Activated naive CD4-positive, alpha-beta T cell treated with Interleukin-2 at 50 U/mL for 16 hours (primary cell): Measurements from ENCODE around the gene TMIE.
A peak's percentile ranks its signal among the peaks of the same experiment; 100 is the strongest.
"Not testable (repeated sequence)": the region's sequence is repeated elsewhere in the genome, so short reads cannot be mapped to it uniquely, and the experiment has no call there.

ENCODE experiments used
- DNase-seq: peaks from one replicate; pipeline ENCODE4 v3.0.0-alpha.2; 2020

Gene TMIE

GRCh38 chr3:46690798-46691197 lies 10.4 kb upstream of the TMIE start:
- no peak for DNase-seq

DNA sequence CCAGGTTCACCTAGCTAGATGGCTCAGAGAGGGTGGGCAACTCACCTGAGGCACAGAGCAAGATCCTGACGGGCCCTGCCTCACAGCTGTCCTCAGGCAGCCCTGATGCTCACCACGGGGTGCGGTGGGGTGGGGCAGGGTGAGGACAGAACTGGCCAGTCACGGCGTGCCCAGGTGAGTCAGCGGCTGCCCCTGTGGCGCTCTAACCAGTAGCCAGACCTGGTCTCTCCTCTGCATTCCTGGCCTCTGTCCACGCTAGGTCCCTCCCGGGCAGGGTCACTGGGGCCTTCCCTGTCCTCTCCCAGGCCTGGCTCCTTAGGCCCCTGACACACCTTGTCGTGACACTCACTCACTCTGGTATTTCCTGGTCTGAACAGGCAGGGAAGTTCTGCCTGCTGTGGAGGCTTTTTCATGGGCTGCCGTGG lies 8.6 kb upstream of the TMIE start:
- no peak for DNase-seq

GRCh38 chr3:46693038-46693891 lies 7.9 kb upstream of the TMIE start, which contains the start of gene ALS2CL:
TSS of gene ALS2CL (minus strand) at chr3:46693679. CDS start at chr3:46689440, 4,239 bp downstream.
- peak; percentile 68 for DNase-seq

DNA sequence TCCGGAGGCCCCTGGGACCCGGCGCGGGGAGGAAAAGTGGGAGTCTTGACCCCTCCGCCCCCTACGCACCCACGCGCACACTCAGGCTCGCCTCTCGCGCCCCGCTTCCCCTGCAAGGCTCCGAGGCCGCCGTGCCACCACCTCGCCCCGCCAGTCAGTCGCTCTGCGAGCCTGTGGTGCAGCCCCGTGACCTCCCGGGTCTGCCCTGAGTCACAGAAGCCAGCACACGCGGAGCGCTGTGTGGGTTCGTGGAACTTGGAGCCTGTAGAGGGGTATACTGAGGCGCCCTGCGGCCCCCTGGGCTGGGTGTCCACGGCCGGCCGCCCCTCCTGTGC lies 7.3 kb upstream of the TMIE start:
- DNase-seq: peak; percentile 54

DNA sequence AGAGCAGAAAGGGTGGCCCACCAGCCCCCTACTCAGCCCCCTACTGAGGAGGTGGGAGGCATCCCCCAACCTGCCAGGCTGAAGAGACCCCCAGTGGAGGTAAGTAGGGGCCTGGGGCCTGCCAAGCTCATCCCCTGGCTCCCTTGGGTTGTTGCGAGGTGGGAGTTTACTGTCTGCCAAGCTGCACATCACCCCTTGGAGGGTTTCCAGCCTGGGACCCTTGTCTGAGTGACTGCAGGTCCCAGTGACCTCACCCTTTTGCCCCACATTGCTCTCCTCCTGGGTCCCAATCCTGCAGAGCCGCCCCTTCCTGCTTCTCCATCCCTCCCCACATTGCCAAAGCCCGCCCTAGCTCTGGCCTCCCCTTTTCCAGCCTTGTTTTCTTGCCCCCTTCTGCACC lies 6.7 kb upstream of the TMIE start:
- no peak for DNase-seq

DNA sequence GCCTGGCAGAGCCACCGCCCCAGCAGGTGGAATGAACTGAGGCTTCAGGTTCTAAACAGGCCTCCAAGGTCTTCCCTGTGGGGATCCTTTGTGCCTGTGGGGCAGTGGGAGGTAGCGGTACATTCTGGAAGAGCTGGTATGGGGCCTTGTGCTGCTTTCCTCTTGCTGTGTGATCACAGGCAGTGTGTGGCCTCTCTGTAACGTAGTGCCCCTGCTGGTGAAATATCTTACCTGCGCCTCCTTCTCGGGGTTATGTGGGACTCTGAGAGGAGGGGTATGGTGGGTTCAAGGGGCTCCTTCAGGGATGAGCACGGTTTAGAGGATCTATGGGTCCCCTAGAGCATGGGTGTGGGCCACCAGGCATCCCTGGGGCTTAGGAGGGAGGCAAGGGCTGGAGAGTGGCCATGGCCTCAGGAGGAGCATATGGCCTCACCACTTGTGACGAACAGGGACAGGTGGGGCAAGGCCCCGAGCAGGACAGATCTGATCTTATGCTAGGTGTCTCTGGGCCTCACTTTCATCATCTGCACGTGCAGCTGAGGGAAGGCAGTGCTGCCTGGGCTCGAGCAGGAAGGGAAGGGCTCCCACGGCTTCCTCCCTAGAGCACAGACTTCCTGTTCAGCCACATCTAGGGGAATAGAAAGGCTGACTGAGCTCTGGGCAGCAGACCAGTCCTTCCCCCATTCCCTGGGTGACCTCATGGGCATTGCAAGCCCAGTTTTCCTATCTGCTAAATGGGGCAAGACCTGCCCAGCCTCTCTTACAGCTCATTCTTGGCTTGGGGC lies 5.8 kb upstream of the TMIE start:
- DNase-seq: peak; percentile 56

- no peak for DNase-seq
Observed at GRCh38 chr3:46695962-46696894, 5.0 kb upstream of the TMIE start.

DNA sequence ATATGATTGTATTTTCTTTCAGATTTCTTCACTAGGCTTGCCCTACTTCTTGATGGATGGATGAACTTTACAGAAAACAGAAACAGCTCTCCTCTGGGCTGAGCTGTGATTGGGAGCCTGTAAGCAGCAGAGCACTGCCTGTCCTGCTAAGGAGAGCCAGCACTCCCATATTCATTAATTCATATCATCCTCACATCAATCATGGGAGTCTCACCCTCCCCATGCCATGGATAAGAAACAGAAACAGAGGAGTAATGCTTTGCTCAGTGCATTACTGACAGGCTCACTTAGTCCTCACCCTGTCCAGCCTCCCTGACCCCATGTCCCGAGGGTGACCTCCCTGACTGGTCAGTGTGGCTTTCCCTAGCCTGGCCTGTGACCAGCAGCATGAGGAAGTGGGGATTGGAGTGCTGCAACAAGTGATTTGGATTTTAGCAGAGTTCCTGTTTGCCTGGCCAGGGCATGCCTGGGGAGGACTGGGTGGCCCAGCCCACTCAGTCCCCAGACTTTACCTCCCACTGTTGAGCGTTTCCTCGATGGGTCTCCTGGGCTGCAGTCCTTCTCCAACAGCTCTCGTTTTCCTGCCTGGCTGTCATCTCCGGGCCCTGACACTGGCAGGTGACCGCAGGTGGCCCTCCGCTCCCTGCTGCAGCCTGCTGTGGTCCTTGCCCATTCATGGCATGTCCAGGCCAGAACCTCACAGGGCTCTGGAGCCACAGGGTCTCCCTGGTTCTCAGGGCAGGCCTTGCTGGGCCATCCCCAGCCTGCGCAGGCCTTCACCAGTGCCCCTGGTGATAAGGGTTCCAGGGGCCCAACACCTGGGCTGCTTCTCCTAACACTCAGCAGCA lies 1.3 kb upstream of the TMIE start:
- DNase-seq: no peak

DNA sequence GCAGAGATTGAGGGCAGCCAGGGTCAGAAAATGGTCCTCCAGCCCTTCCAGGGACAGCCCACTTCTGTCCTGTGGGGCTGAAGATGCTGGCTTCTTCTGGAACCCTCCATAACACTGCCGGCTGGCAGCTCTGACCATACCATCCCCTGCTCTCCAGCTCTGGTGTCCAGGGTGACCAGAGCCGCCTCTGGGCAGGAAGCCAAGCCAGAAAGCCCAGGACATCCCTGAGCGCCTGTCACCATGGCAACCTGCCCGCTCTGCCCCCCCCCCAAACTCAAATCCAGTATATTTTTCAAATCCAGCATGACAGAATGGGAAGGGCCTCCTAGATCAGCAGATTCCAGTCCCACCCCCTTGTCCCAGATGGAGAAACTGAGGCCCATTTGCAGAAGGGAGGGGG lies 420 bp upstream of the TMIE start:
- DNase-seq: no peak

DNA sequence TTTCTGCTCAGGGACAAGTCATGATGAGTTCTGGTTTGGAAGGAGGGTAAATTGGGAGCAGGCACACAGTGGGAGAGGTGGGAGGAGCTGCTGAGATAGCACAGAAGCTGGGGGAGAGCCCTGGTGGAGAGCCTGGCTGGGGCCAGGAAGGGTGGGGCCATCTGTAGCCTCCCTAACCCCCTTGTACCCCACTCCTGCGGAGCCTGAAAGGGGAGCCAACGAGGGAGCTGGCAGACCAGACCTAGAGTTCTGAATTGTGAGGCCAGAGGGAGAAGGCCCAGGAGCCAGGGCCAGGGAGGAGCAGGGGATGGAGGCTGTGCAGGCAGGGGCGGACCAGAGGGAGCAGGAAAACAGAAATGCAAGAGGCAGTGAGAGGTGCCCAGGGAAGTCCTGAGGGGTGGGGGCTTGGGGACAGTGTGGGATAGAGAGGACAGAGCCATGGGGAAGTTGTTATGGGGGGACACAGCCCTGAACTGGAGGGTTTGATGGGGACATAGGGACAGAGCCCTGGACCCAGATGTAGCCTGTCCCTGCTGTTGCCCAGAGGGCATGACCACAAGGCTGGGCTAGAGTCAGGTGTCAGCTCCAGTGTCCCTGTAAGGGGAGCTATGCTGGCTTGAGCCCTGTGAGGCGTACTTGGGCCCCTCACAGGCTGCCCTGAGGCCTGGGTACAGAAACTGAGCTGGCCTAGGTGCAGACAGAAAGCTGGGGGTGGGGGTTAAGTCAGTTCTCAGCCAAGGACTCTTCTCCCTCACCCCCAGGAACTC lies 1.2 kb downstream of the TMIE start:
- no peak for DNase-seq

- no peak for DNase-seq
Observed at GRCh38 chr3:46703013-46703520, 1.9 kb downstream of the TMIE start.

DNA sequence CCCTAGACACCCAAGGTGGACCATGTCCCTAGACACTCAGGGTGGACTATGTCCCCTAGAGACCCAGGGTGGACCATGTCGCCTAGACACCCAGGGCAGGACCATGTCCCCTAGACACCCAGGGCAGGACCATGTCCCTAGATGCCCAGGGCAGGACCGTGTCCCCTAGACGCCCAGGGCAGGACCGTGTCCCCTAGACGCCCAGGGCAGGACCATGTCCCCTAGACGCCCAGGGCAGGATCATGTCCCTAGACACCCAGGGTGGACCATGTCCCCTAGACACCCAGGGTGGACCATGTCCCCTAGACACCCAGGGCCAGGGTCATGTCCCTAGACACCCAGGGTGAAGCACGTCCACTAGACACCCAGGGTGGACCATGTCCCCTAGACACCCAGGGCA lies 3.2 kb downstream of the TMIE start:
- DNase-seq: not testable (repeated sequence)

GRCh38 chr3:46705022-46705530 lies 3.9 kb downstream of the TMIE start:
- DNase-seq: peak; percentile 70

- no peak for DNase-seq
Observed at GRCh38 chr3:46705751-46706552, 4.8 kb downstream of the TMIE start.

DNA sequence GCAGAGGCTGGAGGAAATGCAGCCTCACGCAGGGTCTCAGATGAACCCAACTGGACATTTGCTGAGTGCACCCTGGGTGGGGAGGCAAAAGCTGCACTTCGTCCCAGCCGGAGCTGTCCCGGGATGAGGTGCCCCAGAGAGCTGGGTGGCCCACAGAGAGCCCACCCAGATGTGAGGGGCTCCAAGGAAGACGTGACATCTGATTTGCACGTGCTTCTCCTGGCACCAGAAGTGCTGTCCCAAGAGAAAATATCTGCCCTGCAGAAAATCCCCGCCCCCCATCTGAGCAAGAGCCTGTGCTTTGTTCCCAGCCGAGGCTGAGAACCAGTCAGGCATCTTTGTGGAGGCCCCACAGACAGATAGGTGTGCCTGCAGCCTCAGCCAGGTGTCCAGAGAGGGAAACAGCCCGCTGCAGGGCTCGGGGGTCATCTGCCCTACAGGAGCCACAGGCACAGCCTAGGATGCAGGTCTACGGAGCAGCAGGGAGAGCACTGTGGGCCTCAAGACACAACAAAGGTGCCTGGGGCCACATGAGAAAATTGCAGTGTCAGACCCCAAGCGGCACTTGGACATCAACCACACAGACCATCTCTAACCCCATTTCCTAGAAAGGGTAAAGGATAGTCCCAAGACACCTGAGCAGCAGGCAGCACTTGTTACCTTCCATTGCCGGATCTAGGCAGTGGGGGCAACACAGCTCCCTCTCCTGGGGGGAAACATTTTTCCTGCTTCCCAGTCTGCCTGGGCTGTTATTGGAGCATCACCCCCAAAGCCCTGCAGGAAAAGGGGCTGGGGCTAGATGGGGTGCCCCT lies 5.8 kb downstream of the TMIE start:
- no peak for DNase-seq

DNA sequence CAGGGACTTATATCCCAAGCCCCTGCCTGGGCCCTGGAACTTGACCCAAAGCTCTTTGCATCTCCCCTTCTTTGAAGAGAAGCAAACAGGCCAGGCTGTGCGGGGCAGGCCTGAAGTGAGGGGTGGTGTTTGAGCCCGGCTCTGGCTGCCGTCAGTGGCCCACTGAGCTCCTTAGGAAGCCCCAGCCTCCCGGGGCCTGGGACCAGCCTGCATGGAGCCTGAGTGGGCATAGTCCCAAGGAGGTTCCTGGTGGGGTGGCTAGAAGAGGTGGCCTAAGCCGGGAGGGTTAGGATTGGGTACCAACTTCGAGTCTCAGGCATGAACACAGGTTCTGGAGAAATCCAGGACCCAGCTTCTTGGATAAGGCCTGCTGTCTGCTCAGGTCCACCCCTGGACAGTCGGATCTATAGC lies 6.4 kb downstream of the TMIE start:
- DNase-seq: no peak

- no peak for DNase-seq
Observed at GRCh38 chr3:46708401-46709156, 7.4 kb downstream of the TMIE start.

GRCh38 chr3:46709157-46709654 lies 8.0 kb downstream of the TMIE start:
- DNase-seq: no peak
